HG02642 (cell line): ENCODE results near the gene NDFIP2.

ENCODE experiments used
- ATAC-seq: cut with Tn5 transposase; IDR thresholded peaks from one replicate; pipeline ENCODE4 v1.9.1; 2021; ENCODE audit warnings: mild to moderate bottlenecking; ENCODE audit not compliant: unreplicated experiment, poor library complexity

NDFIP2 gene

DNA sequence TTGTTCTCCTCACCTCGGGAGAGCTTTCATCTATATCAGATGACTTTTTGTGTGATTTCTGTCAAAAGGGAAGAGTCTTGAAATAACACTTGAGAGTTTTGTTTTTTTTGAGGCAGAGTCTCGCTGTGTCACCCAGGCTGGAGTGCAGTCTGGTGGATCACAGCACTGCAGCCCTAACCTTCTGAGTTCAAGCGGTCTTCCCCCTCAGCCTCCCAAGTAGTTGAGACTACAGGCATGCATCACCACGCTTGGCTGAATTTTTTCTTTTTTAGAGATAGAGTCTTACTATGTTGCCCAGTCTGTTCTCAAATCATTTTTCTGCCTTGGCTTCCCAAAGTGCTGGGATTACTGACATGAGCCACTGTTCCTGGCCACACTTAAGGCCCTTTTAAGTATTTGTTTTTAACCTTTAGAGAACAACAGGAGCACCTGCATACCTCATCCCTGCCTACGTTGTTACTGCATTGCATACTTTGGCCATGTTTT lies 11.4 kb downstream of the NDFIP2 start:
- no peak for ATAC-seq

GRCh38 chr13:79492918-79493594 lies 12.1 kb downstream of the NDFIP2 start:
- no peak for ATAC-seq

GRCh38 chr13:79496188-79496587 lies 15.2 kb downstream of the NDFIP2 start:
- peak; percentile 83 for ATAC-seq

DNA sequence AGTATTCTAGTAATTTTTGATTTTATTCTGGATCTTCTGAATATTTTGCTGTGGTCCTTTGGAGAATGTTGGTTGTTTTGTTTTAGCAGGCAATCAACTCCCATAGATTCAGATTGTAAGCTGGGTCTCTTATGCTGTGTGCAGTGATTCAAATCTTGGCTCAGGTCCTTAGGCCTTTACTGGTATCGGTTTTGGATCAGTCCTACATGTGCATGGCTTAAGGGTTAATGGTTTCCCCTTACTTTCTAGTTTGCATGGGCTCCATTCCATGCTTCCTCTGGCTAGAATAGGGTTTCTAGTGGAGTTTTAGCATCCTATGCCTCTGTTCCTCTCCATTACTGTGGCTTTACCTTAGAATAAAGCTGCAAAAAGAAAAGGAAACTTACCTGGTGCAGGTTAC lies 16.1 kb downstream of the NDFIP2 start:
- ATAC-seq = no peak

DNA sequence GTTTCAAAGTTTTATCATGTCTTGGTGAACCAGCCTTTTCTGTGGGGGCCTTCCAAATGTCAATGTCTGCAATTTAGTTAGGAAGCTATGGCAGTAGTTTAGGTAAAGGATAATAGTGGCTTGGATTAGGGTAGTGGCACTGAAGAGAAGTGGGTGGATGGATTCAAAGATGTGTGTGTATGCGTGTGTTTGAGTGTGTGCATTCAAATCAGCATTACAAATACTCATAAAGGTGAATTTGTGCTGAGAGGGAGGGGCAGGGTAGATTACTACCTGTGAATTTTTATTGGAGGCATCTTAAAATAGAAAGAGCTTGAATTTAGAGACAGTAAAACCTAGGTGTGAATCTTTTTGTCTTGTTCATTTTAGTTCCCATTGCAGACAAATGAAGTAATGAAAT lies 16.9 kb downstream of the NDFIP2 start:
- no peak for ATAC-seq

- ATAC-seq = no peak
Measured at GRCh38 chr13:79500829-79501228, 19.9 kb downstream of the NDFIP2 start.

DNA sequence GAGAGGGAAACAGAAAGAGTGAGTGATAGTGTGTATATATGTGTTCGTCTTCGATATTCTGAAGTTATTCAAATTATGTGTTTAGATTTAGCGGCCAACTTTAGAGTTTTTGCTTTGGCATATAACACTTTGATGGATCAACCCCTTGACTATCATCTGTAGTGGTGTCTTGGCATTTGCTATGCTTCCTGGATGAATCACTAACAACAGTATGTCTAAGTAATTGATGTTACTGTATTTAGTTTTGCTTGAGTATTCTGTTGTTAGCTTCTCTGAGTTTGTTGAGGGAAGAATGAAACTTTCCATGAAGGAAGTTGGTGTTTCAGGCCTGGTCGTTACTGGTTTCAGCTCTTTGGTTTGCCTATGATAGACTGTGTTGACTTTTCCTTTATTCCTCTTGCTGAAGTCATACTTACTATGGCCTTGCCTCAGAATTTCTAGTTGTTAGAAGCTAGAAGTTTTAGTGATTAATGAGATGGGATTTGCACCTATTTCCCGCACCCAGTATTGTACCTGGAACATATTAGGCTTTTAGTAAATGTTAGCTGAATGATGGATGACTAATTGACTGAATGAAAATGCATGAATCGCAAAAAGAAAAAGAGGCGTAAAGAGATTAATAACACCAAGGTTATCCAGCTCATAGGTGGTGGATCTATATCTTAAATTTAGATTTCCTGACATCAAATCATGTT lies 20.7 kb downstream of the NDFIP2 start:
- no peak for ATAC-seq

GRCh38 chr13:79502859-79503468 lies 22.0 kb downstream of the NDFIP2 start:
- no peak for ATAC-seq

- no peak for ATAC-seq
Measured at GRCh38 chr13:79503473-79504017, 22.6 kb downstream of the NDFIP2 start.

GRCh38 chr13:79508224-79508961 lies 27.4 kb downstream of the NDFIP2 start:
- ATAC-seq = no peak

- no peak for ATAC-seq
Measured at GRCh38 chr13:79511611-79512010, 30.7 kb downstream of the NDFIP2 start.

GRCh38 chr13:79512950-79513349 lies 32.0 kb downstream of the NDFIP2 start:
- ATAC-seq = no peak

- ATAC-seq = no peak
Measured at GRCh38 chr13:79516595-79516994, 35.6 kb downstream of the NDFIP2 start.

- ATAC-seq = no peak
Measured at GRCh38 chr13:79519255-79519654, 38.3 kb downstream of the NDFIP2 start.

- ATAC-seq = peak; percentile 99
Measured at GRCh38 chr13:79522583-79522982, 41.6 kb downstream of the NDFIP2 start.

GRCh38 chr13:79525064-79525857 lies 44.3 kb downstream of the NDFIP2 start:
- ATAC-seq = no peak

DNA sequence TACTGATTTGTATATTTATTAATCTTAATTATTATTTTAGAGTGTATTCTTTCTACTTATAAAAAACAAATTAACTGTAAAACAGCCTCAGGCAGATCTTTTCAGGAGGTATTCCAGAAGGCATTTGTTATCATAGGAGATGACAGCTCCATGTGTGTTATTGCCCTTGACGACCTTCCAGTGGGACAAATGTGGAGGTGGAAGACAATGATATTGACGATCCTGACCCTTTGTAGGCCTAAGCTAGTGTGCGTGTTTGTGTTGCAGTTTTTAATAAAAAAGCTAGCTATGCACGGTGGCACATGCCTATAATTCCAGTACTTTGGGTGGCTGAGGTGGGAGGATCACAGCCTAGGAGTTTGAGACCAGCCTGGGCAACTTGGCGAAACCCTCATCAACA lies 46.7 kb downstream of the NDFIP2 start:
- no peak for ATAC-seq

GRCh38 chr13:79528356-79528755 lies 47.4 kb downstream of the NDFIP2 start:
- ATAC-seq = no peak

DNA sequence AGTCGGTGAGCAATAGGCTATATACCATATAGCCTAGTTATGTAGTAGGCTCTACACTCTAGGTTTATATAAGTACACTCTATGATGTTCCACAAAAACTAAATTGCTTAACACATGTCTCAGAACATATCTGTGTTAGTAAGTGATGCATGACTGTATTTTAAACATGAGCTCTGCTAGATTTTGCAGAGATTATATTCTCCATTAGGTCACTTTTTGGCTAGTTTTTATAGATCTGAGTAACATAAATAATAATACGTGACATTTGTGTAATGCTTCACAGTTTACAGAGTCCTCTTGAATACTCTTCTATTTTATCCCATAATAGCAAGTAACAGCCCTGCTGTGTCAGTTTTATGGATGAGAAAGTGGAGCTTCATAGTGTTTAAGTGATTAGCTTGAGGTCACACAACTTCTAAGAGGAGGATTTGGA lies 47.8 kb downstream of the NDFIP2 start:
- no peak for ATAC-seq

GRCh38 chr13:79529817-79530216 lies 48.9 kb downstream of the NDFIP2 start:
- ATAC-seq = no peak
